Omental fat pad (tissue), 4 donors: ENCODE measurements around the gene CCDC83. TPM values are rescaled to one million over a fixed set of nuclear protein-coding genes. Genes with fewer than 3 reads are reported as not detected.

Experiments
- ATAC-seq: fragments of 150-250 bp; one replicate; pipeline ENCODE4 v1.9.1; 2016; ENCODE audit warnings: mild to moderate bottlenecking, moderate library complexity; ENCODE audit not compliant: low FRiP score
- DNase-seq: peaks from one replicate; pipeline ENCODE4 v3.0.0-alpha.2; 2019; ENCODE audit warnings: low spot score
- total RNA-seq, 4 donors: library from RNA; depleted of rRNA; stranded (reverse); fragments of >200 nt; gene quantifications; one replicate each; pipeline ENCODE4 v1.1.0, GENCODE V29; 2016
- TF ChIP-seq, protein P1 (sequence below), 3 donors: fragments of 450-650 bp; IDR thresholded peaks; one replicate each; pipeline ENCODE4 v1.5.1; 2016 to 2017; ENCODE audit warnings: antibody characterized with exemption in 3 of 3, mild to moderate bottlenecking in 3 of 3, moderate library complexity in 2 of 3

CCDC83 gene
- total RNA-seq, 4 donors from 2014 or later: 3.2 TPM; not detected in 3

DNA sequence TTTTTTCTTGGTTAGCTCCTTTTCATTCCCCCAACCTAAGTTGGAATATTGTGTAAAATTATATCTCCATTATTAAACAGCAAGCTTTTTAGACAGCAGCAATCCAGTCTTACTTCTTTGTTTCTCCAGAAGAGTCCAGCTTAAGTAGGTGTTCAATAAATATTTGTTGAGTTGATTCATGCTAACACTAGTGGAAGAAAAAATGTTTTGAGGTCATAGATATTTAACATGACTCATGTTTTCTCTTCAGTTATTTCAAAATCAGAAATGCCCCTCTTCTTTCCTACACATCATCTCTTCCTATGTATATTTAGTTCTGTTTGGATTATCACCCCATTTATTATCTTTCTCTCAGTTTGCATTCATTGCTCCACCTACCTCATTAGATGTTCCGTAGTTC, 20.3 kb downstream of the CCDC83 start:
- ATAC-seq (no peak), DNase-seq (no peak)
- TF ChIP-seq, protein P1, sequence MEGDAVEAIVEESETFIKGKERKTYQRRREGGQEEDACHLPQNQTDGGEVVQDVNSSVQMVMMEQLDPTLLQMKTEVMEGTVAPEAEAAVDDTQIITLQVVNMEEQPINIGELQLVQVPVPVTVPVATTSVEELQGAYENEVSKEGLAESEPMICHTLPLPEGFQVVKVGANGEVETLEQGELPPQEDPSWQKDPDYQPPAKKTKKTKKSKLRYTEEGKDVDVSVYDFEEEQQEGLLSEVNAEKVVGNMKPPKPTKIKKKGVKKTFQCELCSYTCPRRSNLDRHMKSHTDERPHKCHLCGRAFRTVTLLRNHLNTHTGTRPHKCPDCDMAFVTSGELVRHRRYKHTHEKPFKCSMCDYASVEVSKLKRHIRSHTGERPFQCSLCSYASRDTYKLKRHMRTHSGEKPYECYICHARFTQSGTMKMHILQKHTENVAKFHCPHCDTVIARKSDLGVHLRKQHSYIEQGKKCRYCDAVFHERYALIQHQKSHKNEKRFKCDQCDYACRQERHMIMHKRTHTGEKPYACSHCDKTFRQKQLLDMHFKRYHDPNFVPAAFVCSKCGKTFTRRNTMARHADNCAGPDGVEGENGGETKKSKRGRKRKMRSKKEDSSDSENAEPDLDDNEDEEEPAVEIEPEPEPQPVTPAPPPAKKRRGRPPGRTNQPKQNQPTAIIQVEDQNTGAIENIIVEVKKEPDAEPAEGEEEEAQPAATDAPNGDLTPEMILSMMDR (IDR thresholded peaks at IDR 0.05): no peak

DNA sequence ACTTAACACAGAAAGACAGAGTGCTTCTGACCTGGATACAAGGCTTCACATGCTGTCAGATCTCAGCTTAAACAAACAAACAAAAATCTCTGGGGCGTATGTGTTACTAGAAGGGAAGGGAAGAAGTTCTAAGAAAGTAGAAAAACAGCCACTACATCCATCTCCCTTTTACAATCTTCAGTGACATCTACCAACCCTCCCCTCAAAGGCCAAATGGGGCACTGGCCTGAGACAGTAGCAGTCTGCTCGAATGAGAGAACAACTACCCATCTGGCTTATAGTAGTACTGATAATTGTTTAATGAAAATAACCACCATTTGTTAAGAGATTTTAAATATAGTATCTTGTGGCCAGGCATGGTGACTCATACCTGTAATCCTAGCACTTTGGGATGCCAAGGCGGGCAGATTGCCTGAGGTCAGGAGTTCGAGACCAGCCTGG, 29.4 kb downstream of the CCDC83 start:
- TF ChIP-seq, protein P1 (IDR thresholded peaks at IDR 0.05): no peak
- DNase-seq (no peak), ATAC-seq (no peak)

GRCh38 chr11:85886089-85887056, 31.2 kb downstream of the CCDC83 start:
- ATAC-seq (peak; percentile 82), DNase-seq (no peak)
- TF ChIP-seq, protein P1 (IDR thresholded peaks at IDR 0.05): no peak

- TF ChIP-seq, protein P1 (IDR thresholded peaks at IDR 0.05): no peak
- DNase-seq (no peak), ATAC-seq (no peak)
Measured at GRCh38 chr11:85889108-85889507, 33.9 kb downstream of the CCDC83 start.

- TF ChIP-seq, protein P1 (IDR thresholded peaks at IDR 0.05): no peak
- ATAC-seq (peak; percentile 51), DNase-seq (no peak)
Measured at GRCh38 chr11:85889676-85890579, 34.7 kb downstream of the CCDC83 start.

DNA sequence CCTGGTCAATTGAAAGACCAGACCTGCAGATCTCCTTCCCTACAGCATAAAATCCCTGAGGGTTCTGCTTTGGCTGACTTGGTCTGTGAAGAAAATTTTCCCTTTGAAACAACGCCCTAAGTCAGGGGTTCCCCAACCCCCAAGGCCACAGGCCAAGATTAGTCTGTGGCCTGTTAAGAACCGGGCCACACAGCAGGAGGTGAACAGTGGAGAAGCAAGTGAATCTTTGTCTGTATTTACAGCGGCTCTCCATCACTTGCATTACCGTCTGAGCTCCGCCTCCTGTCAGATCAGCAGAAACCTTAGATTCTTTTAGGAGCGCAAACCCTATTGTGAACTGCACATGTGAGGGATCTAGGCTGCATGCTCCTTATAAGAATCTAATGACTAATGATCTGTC, 38.2 kb downstream of the CCDC83 start:
- TF ChIP-seq, protein P1 (IDR thresholded peaks at IDR 0.05): no peak
- no peak for DNase-seq
- ATAC-seq: no peak
